Activated T-helper 17 cell treated with anti-CD3 and anti-CD28 coated beads, Interleukin-2, amount 50 U/mL, for 72 hours (primary cell): ENCODE measurements around the gene DAP. TPM values are rescaled to one million over a fixed set of nuclear protein-coding genes. Genes with fewer than 3 reads are reported as not detected.

Experiments used
- ATAC-seq: fragments of 150-1000 bp; cut with Tn5 transposase; replicated peaks from 2 replicates; pipeline ENCODE4 v1.10.0; 2021; ENCODE audit warnings: mild to moderate bottlenecking, moderate library complexity
- H3K27ac Mint-ChIP-seq: one replicate; pipeline ENCODE4 v1.8.0; 2022; ENCODE audit warnings: mixed read lengths
- H3K27me3 Mint-ChIP-seq: one replicate; pipeline ENCODE4 v1.8.0; 2022; ENCODE audit warnings: mixed read lengths
- H3K36me3 Mint-ChIP-seq: one replicate; pipeline ENCODE4 v1.8.0; 2022; ENCODE audit warnings: low read depth, mild to moderate bottlenecking, mixed read lengths
- H3K4me1 Mint-ChIP-seq: one replicate; pipeline ENCODE4 v1.8.0; 2022; ENCODE audit warnings: mixed read lengths
- H3K4me3 Mint-ChIP-seq: one replicate; pipeline ENCODE4 v1.8.0; 2022; ENCODE audit warnings: mild to moderate bottlenecking, mixed read lengths
- H3K9me3 Mint-ChIP-seq: one replicate; pipeline ENCODE4 v1.8.0; 2022; ENCODE audit warnings: mixed read lengths
- total RNA-seq, 2 donors: library from RNA; stranded (reverse); gene quantifications; one replicate each; pipeline ENCODE4 v1.2.3, GENCODE V29; 2022

Gene DAP
- total RNA-seq, 2 donors from 2014 or later = 29.5 to 39.5 TPM

- Mint-ChIP-seq H3K27ac (no peak overlapping the region), H3K27me3 (no peaks in the 10 kb centered on the region), H3K4me3 (no peak overlapping the region), H3K36me3 (peaks cover 34% of the 10 kb centered on the region), H3K9me3 (no peaks in the 10 kb centered on the region), H3K4me1 (no peaks in the 10 kb centered on the region)
- no peak for ATAC-seq
Observed at GRCh38 chr5:10686890-10687289, 74.1 kb downstream of the DAP start.

- H3K4me3 Mint-ChIP-seq = no peak overlapping the region
- ATAC-seq = peak; percentile 68
- H3K27me3 Mint-ChIP-seq = no peaks in the 10 kb centered on the region
- H3K27ac Mint-ChIP-seq = peak overlapping the region; percentile 85
- no peaks in the 10 kb centered on the region for H3K9me3 Mint-ChIP-seq
- H3K36me3 Mint-ChIP-seq = peaks cover 44% of the 10 kb centered on the region
- H3K4me1 Mint-ChIP-seq = no peaks in the 10 kb centered on the region
Observed at GRCh38 chr5:10685115-10685521, 75.9 kb downstream of the DAP start.

- peak; percentile 15 for ATAC-seq
- peak overlapping the region; percentile 85 for H3K27ac Mint-ChIP-seq
- no peaks in the 10 kb centered on the region for H3K27me3 Mint-ChIP-seq
- H3K4me3 Mint-ChIP-seq = no peak overlapping the region
- H3K4me1 Mint-ChIP-seq = no peaks in the 10 kb centered on the region
- H3K36me3 Mint-ChIP-seq = peaks cover 50% of the 10 kb centered on the region
- no peaks in the 10 kb centered on the region for H3K9me3 Mint-ChIP-seq
Observed at GRCh38 chr5:10684303-10685086, 76.5 kb downstream of the DAP start.

GRCh38 chr5:10682801-10683525 lies 78.1 kb downstream of the DAP start:
- H3K4me1 Mint-ChIP-seq = no peaks in the 10 kb centered on the region
- peaks cover 2% of the 10 kb centered on the region for H3K9me3 Mint-ChIP-seq
- H3K27me3 Mint-ChIP-seq = no peaks in the 10 kb centered on the region
- peak overlapping the region; percentile 85 for H3K27ac Mint-ChIP-seq
- no peak overlapping the region for H3K4me3 Mint-ChIP-seq
- ATAC-seq = no peak
- peaks cover 58% of the 10 kb centered on the region for H3K36me3 Mint-ChIP-seq

- ATAC-seq = no peak
- Mint-ChIP-seq H3K27me3 (no peaks in the 10 kb centered on the region), H3K27ac (no peak overlapping the region), H3K4me1 (no peaks in the 10 kb centered on the region), H3K4me3 (no peak overlapping the region), H3K36me3 (peaks cover 57% of the 10 kb centered on the region), H3K9me3 (peaks cover 4% of the 10 kb centered on the region)
Observed at GRCh38 chr5:10681731-10682679, 79.0 kb downstream of the DAP start.

- Mint-ChIP-seq H3K36me3 (peaks cover 56% of the 10 kb centered on the region), H3K27ac (no peak overlapping the region), H3K9me3 (peaks cover 4% of the 10 kb centered on the region), H3K27me3 (no peaks in the 10 kb centered on the region), H3K4me3 (no peak overlapping the region), H3K4me1 (no peaks in the 10 kb centered on the region)
- ATAC-seq = no peak
Observed at GRCh38 chr5:10680876-10681481, 80.1 kb downstream of the DAP start.

- Mint-ChIP-seq H3K9me3 (peaks cover 4% of the 10 kb centered on the region), H3K36me3 (peaks cover 47% of the 10 kb centered on the region), H3K4me3 (no peak overlapping the region), H3K27ac (no peak overlapping the region), H3K27me3 (no peaks in the 10 kb centered on the region), H3K4me1 (no peaks in the 10 kb centered on the region)
- ATAC-seq = no peak
Observed at GRCh38 chr5:10679336-10679988, 81.6 kb downstream of the DAP start.

- no peaks in the 10 kb centered on the region for H3K4me1 Mint-ChIP-seq
- ATAC-seq = no peak
- H3K9me3 Mint-ChIP-seq = peaks cover 4% of the 10 kb centered on the region
- H3K27ac Mint-ChIP-seq = no peak overlapping the region
- H3K4me3 Mint-ChIP-seq = no peak overlapping the region
- no peaks in the 10 kb centered on the region for H3K27me3 Mint-ChIP-seq
- peaks cover 42% of the 10 kb centered on the region for H3K36me3 Mint-ChIP-seq
Observed at GRCh38 chr5:10678244-10678643, 82.8 kb downstream of the DAP start.

- H3K27me3 Mint-ChIP-seq = no peaks in the 10 kb centered on the region
- H3K27ac Mint-ChIP-seq = no peak overlapping the region
- H3K4me3 Mint-ChIP-seq = no peak overlapping the region
- ATAC-seq = no peak
- H3K9me3 Mint-ChIP-seq = peaks cover 4% of the 10 kb centered on the region
- peaks cover 35% of the 10 kb centered on the region for H3K36me3 Mint-ChIP-seq
- H3K4me1 Mint-ChIP-seq = no peaks in the 10 kb centered on the region
Observed at GRCh38 chr5:10677533-10677932, 83.5 kb downstream of the DAP start.

- H3K9me3 Mint-ChIP-seq = peaks cover 4% of the 10 kb centered on the region
- H3K4me3 Mint-ChIP-seq = no peak overlapping the region
- H3K27ac Mint-ChIP-seq = no peak overlapping the region
- H3K27me3 Mint-ChIP-seq = no peaks in the 10 kb centered on the region
- no peak for ATAC-seq
- no peaks in the 10 kb centered on the region for H3K4me1 Mint-ChIP-seq
- peaks cover 29% of the 10 kb centered on the region for H3K36me3 Mint-ChIP-seq
Observed at GRCh38 chr5:10676946-10677345, 84.1 kb downstream of the DAP start.

- Mint-ChIP-seq H3K4me1 (no peaks in the 10 kb centered on the region), H3K27me3 (no peaks in the 10 kb centered on the region), H3K9me3 (peaks cover 4% of the 10 kb centered on the region), H3K27ac (no peak overlapping the region), H3K36me3 (peaks cover 28% of the 10 kb centered on the region), H3K4me3 (no peak overlapping the region)
- no peak for ATAC-seq
Observed at GRCh38 chr5:10676224-10676623, 84.8 kb downstream of the DAP start.

- no peak overlapping the region for H3K4me3 Mint-ChIP-seq
- no peak overlapping the region for H3K27ac Mint-ChIP-seq
Observed at GRCh38 chr5:10675177-10675700, 85.8 kb downstream of the DAP start.

GRCh38 chr5:10674582-10674981 lies 86.5 kb downstream of the DAP start:
- ATAC-seq = no peak
- Mint-ChIP-seq H3K4me1 (no peaks in the 10 kb centered on the region), H3K9me3 (peaks cover 4% of the 10 kb centered on the region), H3K27ac (no peak overlapping the region), H3K27me3 (no peaks in the 10 kb centered on the region), H3K4me3 (no peak overlapping the region), H3K36me3 (peaks cover 13% of the 10 kb centered on the region)

More at GRCh38 chr5:10675177-10675700, 85.8 kb downstream of the DAP start:
- H3K27me3 Mint-ChIP-seq = no peaks in the 10 kb centered on the region
- H3K4me1 Mint-ChIP-seq = no peaks in the 10 kb centered on the region
- no peak for ATAC-seq
- peaks cover 4% of the 10 kb centered on the region for H3K9me3 Mint-ChIP-seq
- peaks cover 19% of the 10 kb centered on the region for H3K36me3 Mint-ChIP-seq
